ENCODE results near the gene CAMK1D.
A peak's percentile ranks its signal among the peaks of the same experiment; 100 is the strongest.
"Not testable (repeated sequence)": the region's sequence is repeated elsewhere in the genome, so short reads cannot be mapped to it uniquely, and the experiment has no call there.

CAMK1D gene

GRCh38 chr10:12348870-12349628 lies at the start of gene CAMK1D:
CAMK1D (plus strand) TSS chr10:12349547.
- DNase-seq (ENCODE audit: extremely low read depth, low read depth) = peak; percentile 46
- TF ChIP-seq, protein P1, sequence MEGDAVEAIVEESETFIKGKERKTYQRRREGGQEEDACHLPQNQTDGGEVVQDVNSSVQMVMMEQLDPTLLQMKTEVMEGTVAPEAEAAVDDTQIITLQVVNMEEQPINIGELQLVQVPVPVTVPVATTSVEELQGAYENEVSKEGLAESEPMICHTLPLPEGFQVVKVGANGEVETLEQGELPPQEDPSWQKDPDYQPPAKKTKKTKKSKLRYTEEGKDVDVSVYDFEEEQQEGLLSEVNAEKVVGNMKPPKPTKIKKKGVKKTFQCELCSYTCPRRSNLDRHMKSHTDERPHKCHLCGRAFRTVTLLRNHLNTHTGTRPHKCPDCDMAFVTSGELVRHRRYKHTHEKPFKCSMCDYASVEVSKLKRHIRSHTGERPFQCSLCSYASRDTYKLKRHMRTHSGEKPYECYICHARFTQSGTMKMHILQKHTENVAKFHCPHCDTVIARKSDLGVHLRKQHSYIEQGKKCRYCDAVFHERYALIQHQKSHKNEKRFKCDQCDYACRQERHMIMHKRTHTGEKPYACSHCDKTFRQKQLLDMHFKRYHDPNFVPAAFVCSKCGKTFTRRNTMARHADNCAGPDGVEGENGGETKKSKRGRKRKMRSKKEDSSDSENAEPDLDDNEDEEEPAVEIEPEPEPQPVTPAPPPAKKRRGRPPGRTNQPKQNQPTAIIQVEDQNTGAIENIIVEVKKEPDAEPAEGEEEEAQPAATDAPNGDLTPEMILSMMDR (IDR thresholded peaks at IDR 0.05; ENCODE audit: low read depth, low read length) = no peak; the same call in 1 of the 2 replicates

- DNase-seq (ENCODE audit: extremely low read depth, low read depth) = not testable (repeated sequence)
Observed at GRCh38 chr10:12301036-12301435, 48.3 kb upstream of the CAMK1D start.

GRCh38 chr10:12308057-12308456 lies 41.3 kb upstream of the CAMK1D start:
- TF ChIP-seq, protein P1 (IDR thresholded peaks at IDR 0.05; ENCODE audit: low read depth, low read length) = no peak
- no peak for DNase-seq (ENCODE audit: extremely low read depth, low read depth)

DNA sequence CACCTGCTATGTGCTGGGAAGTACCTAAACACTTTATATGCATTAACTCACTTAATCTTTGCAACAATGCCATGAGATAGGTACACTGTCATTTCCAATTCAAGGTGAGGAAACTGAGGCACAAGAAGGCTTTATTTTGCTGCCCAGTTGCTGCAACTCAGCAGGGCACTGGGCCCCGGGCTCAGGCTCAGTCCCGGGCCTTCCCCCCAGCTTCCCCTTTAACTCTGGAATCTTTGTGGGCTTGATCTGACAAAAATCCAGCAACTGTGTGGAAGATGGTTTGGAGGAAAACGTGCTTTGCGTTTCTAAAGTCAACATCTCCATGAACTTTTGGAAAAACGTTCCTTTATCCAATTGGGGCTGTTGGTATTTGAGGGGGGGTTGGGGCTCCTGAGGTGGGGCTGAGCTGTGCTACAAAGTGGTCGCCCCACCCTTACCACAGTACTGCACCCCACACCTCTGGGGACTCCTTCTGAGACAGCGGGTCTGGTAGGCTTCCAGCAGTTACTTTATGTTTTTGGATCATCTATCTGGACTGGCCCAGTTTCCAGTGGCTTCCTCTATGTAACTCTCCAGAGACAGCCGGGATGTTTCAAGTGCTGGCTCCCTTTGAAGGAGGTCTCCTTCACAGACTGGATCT lies 40.5 kb upstream of the CAMK1D start:
- DNase-seq (ENCODE audit: extremely low read depth, low read depth) = no peak
- TF ChIP-seq, protein P1 (IDR thresholded peaks at IDR 0.05; ENCODE audit: low read depth, low read length) = no peak

DNA sequence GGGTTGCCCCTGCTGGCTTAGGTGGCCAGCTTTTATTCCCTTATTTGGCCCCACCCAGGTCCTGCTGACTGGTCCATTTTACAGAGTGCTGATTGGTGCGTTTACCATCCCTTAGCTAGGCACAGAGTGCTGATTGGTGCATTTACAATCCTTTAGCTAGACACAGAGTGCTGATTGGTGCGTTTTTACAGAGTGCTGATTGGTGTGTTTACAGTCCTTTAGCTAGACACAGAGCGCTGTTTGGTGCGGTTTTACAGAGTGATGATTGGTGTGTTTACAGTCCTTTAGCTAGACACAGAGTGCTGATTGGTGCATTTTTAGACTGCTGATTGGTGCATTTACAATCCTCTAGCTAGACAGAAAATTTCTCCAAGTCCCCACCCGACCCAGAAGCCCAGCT lies 39.6 kb upstream of the CAMK1D start:
- DNase-seq (ENCODE audit: extremely low read depth, low read depth) = not testable (repeated sequence)

DNA sequence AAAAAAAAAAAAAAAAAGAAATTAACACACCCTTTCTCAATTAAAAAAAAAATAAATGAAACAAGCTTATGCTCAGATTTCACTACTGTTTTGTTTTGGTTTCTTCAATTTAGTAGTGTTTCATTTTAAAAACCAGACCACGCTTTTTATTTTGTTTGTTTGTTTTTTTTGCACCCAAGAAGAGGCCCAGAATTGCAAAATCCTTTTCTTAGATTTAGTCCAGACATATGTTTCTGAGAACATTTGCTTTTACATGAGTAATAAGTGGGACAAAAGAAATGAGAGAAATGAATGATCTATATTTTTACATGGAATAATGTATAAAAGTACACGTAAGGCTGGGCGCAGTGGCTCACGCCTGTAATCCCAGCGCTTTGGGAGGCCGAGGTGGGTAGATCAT lies 34.5 kb upstream of the CAMK1D start:
- TF ChIP-seq, protein P1 (IDR thresholded peaks at IDR 0.05; ENCODE audit: low read depth, low read length) = no peak
- no peak for DNase-seq (ENCODE audit: extremely low read depth, low read depth)

DNA sequence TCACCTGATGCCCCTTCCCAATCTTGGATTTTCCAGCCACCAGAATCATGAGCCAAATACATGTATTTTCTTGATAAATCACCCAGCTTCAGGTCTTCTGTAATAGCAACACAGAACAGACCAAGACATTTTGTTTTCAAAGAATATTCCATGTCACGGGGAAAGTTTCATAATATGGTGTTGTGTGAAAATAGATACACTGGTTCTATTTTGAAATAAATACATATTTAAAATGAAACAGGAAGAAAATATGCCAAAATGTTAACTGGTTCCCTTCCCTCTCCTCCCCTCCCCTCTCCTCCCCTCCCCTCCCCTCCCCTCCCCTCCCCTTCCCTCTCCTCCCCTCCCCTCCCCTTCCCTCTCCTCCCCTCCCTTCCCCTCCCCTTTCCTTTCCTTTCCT lies 30.3 kb upstream of the CAMK1D start:
- no peak for DNase-seq (ENCODE audit: extremely low read depth, low read depth)
- TF ChIP-seq, protein P1 (IDR thresholded peaks at IDR 0.05; ENCODE audit: low read depth, low read length) = no peak

GRCh38 chr10:12320892-12321291 lies 28.5 kb upstream of the CAMK1D start:
- no peak for DNase-seq (ENCODE audit: extremely low read depth, low read depth)
- TF ChIP-seq, protein P1 (IDR thresholded peaks at IDR 0.05; ENCODE audit: low read depth, low read length) = no peak

Measured in AG09319 (cell line).